ENCODE results near the gene MYH11.

DNA sequence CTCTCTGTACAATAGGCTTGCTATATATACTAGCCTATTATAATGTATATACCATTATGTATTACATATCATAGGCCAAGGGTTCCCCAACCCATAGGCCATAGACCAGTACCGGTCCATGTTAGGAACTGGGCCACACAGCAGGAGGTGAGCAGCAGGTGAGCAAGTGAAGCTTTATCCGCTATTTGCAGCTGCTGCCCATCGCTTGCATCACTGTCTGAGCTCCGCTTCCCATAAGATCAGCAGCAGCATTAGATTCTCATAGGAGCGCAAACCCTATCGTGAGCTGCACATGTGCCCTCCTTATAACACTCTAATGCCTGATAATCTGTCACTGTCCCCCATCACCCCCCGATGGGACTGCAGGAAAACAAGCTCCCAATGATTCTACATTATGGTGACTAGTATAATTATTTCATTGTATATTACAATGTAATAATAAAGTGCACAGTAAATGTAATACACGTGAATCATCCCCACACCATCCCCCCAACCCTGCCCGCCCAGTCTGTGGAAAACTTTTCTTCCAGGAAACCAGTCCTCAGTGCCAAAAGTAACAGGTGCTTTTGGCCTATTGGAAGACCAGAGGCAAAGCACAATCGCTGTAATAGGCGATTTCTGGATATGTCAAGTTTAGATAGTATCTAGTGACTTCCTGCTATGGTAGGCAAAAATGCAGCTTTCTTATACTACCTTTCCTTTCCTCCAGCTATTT lies 84.1 kb downstream of the MYH11 start:
- TF ChIP-seq POLR2AphosphoS5 (IDR thresholded peaks at IDR 0.05; ENCODE audit: low read depth, low read length) (no peak), SIN3A (IDR thresholded peaks at IDR 0.05; ENCODE audit: borderline replicate concordance, insufficient read depth, low read length) (no peak)
- TF ChIP-seq, protein P1, sequence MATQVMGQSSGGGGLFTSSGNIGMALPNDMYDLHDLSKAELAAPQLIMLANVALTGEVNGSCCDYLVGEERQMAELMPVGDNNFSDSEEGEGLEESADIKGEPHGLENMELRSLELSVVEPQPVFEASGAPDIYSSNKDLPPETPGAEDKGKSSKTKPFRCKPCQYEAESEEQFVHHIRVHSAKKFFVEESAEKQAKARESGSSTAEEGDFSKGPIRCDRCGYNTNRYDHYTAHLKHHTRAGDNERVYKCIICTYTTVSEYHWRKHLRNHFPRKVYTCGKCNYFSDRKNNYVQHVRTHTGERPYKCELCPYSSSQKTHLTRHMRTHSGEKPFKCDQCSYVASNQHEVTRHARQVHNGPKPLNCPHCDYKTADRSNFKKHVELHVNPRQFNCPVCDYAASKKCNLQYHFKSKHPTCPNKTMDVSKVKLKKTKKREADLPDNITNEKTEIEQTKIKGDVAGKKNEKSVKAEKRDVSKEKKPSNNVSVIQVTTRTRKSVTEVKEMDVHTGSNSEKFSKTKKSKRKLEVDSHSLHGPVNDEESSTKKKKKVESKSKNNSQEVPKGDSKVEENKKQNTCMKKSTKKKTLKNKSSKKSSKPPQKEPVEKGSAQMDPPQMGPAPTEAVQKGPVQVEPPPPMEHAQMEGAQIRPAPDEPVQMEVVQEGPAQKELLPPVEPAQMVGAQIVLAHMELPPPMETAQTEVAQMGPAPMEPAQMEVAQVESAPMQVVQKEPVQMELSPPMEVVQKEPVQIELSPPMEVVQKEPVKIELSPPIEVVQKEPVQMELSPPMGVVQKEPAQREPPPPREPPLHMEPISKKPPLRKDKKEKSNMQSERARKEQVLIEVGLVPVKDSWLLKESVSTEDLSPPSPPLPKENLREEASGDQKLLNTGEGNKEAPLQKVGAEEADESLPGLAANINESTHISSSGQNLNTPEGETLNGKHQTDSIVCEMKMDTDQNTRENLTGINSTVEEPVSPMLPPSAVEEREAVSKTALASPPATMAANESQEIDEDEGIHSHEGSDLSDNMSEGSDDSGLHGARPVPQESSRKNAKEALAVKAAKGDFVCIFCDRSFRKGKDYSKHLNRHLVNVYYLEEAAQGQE (IDR thresholded peaks at IDR 0.05; ENCODE audit: insufficient read depth in 1 of 2, low read depth in 2 of 2, low read length in 2 of 2), result no peak

Data from PFSK-1 (cell line).